Activated naive CD4-positive, alpha-beta T cell treated with anti-CD3 and anti-CD28 coated beads, Interleukin-2, amount 50 U/mL, for 72 hours (primary cell): Measurements from ENCODE around the gene LRP4. TPM values are rescaled to one million over a fixed set of nuclear protein-coding genes. Genes with fewer than 3 reads are reported as not detected.
A peak's percentile ranks its signal among the peaks of the same experiment; 100 is the strongest.

Experiments
- ATAC-seq, 2 donors: fragments of 150-1000 bp; cut with Tn5 transposase; 2 replicates each; pipeline ENCODE4 v1.10.0; 2021; ENCODE audit warnings: mild to moderate bottlenecking in 2 of 2, moderate library complexity in 2 of 2
- DNase-seq, 2 donors: peaks; one replicate each; pipeline ENCODE4 v3.0.0; 2021 to 2022; ENCODE audit warnings: low spot score in 2 of 2
- H3K27ac Mint-ChIP-seq, 2 donors: one replicate each; pipeline ENCODE4 v1.8.0; 2022; ENCODE audit warnings: mild to moderate bottlenecking in 2 of 2, mixed read lengths in 2 of 2
- H3K36me3 Mint-ChIP-seq, 2 donors: one replicate each; pipeline ENCODE4 v1.8.0; 2022; ENCODE audit warnings: mixed read lengths in 2 of 2
- H3K9me3 Mint-ChIP-seq, 2 donors: one replicate each; pipeline ENCODE4 v1.8.0; 2022; ENCODE audit warnings: mixed read lengths in 2 of 2
- total RNA-seq, 2 donors: library from RNA; stranded (reverse); gene quantifications; one replicate each; pipeline ENCODE4 v1.2.3, GENCODE V29; 2022

The LRP4 gene
- total RNA-seq, 2 donors from 2014 or later = 0.18 TPM; not detected in 1

GRCh38 chr11:46903846-46904245, 14.5 kb downstream of the LRP4 start:
- DNase-seq = no peak
- H3K9me3 Mint-ChIP-seq = no peaks in the 10 kb centered on the region
- H3K36me3 Mint-ChIP-seq = no peaks in the 10 kb centered on the region
- no peak for ATAC-seq
- no peak overlapping the region for H3K27ac Mint-ChIP-seq

- H3K36me3 Mint-ChIP-seq = no peaks in the 10 kb centered on the region
- ATAC-seq = no peak
- no peak overlapping the region for H3K27ac Mint-ChIP-seq
- no peak for DNase-seq
- no peaks in the 10 kb centered on the region for H3K9me3 Mint-ChIP-seq
Observed at GRCh38 chr11:46902694-46903093, 15.7 kb downstream of the LRP4 start.

- ATAC-seq (no peak), DNase-seq (no peak)
- no peaks in the 10 kb centered on the region for H3K9me3 Mint-ChIP-seq
Observed at GRCh38 chr11:46901156-46901555, 17.2 kb downstream of the LRP4 start.

GRCh38 chr11:46900091-46900746, 18.1 kb downstream of the LRP4 start:
- Mint-ChIP-seq H3K9me3 (no peaks in the 10 kb centered on the region), H3K27ac (peak overlapping the region in 1 of 2 donors; percentile 62), H3K36me3 (no peaks in the 10 kb centered on the region)
- DNase-seq (no peak), ATAC-seq (no peak)

More at GRCh38 chr11:46901156-46901555, 17.2 kb downstream of the LRP4 start:
- Mint-ChIP-seq H3K36me3 (no peaks in the 10 kb centered on the region), H3K27ac (no peak overlapping the region)

- Mint-ChIP-seq H3K36me3 (no peaks in the 10 kb centered on the region), H3K27ac (no peak overlapping the region), H3K9me3 (no peaks in the 10 kb centered on the region)
- DNase-seq (no peak), ATAC-seq (no peak)
Observed at GRCh38 chr11:46899501-46900025, 18.8 kb downstream of the LRP4 start.

- Mint-ChIP-seq H3K36me3 (no peaks in the 10 kb centered on the region), H3K27ac (no peak overlapping the region), H3K9me3 (no peaks in the 10 kb centered on the region)
- DNase-seq (no peak), ATAC-seq (no peak)
Observed at GRCh38 chr11:46898396-46899095, 19.8 kb downstream of the LRP4 start.

GRCh38 chr11:46896719-46897406, 21.5 kb downstream of the LRP4 start:
- Mint-ChIP-seq H3K27ac (no peak overlapping the region), H3K36me3 (no peaks in the 10 kb centered on the region), H3K9me3 (no peaks in the 10 kb centered on the region)
- DNase-seq (no peak), ATAC-seq (peak; percentile 45 to 50)

GRCh38 chr11:46895821-46896220, 22.5 kb downstream of the LRP4 start:
- ATAC-seq (no peak), DNase-seq (no peak)
- Mint-ChIP-seq H3K27ac (no peak overlapping the region), H3K9me3 (no peaks in the 10 kb centered on the region), H3K36me3 (no peaks in the 10 kb centered on the region)

GRCh38 chr11:46894961-46895360, 23.4 kb downstream of the LRP4 start:
- Mint-ChIP-seq H3K27ac (no peak overlapping the region), H3K36me3 (no peaks in the 10 kb centered on the region), H3K9me3 (no peaks in the 10 kb centered on the region)
- DNase-seq (no peak), ATAC-seq (no peak)

- DNase-seq (no peak), ATAC-seq (no peak)
- H3K9me3 Mint-ChIP-seq = no peaks in the 10 kb centered on the region
- H3K36me3 Mint-ChIP-seq = no peaks in the 10 kb centered on the region
- no peak overlapping the region for H3K27ac Mint-ChIP-seq
Observed at GRCh38 chr11:46894506-46894905, 23.8 kb downstream of the LRP4 start.

- H3K9me3 Mint-ChIP-seq = no peaks in the 10 kb centered on the region
- ATAC-seq = no peak
Observed at GRCh38 chr11:46892838-46893237, 25.5 kb downstream of the LRP4 start.

GRCh38 chr11:46892109-46892508, 26.2 kb downstream of the LRP4 start:
- ATAC-seq (no peak), DNase-seq (no peak)
- H3K9me3 Mint-ChIP-seq = no peaks in the 10 kb centered on the region
- H3K27ac Mint-ChIP-seq = no peak overlapping the region
- no peaks in the 10 kb centered on the region for H3K36me3 Mint-ChIP-seq

More at GRCh38 chr11:46892838-46893237, 25.5 kb downstream of the LRP4 start:
- Mint-ChIP-seq H3K36me3 (no peaks in the 10 kb centered on the region), H3K27ac (no peak overlapping the region)
- DNase-seq = no peak

GRCh38 chr11:46890665-46891064, 27.7 kb downstream of the LRP4 start:
- Mint-ChIP-seq H3K9me3 (no peaks in the 10 kb centered on the region), H3K36me3 (no peaks in the 10 kb centered on the region), H3K27ac (no peak overlapping the region)
- no peak for DNase-seq
- no peak for ATAC-seq

- DNase-seq = peak in 1 of 2 donors; percentile 80
- ATAC-seq = peak; percentile 85 to 88
- Mint-ChIP-seq H3K36me3 (no peaks in the 10 kb centered on the region), H3K9me3 (no peaks in the 10 kb centered on the region), H3K27ac (peak overlapping the region in 1 of 2 donors; percentile 29)
Observed at GRCh38 chr11:46889689-46890475, 28.5 kb downstream of the LRP4 start.

GRCh38 chr11:46889251-46889650, 29.1 kb downstream of the LRP4 start:
- H3K27ac Mint-ChIP-seq = no peak overlapping the region
- H3K9me3 Mint-ChIP-seq = no peaks in the 10 kb centered on the region
- peak in 1 of 2 donors; percentile 13 for ATAC-seq
- no peaks in the 10 kb centered on the region for H3K36me3 Mint-ChIP-seq
- no peak for DNase-seq

- DNase-seq (no peak), ATAC-seq (no peak)
- no peak overlapping the region for H3K27ac Mint-ChIP-seq
- no peaks in the 10 kb centered on the region for H3K9me3 Mint-ChIP-seq
- no peaks in the 10 kb centered on the region for H3K36me3 Mint-ChIP-seq
Observed at GRCh38 chr11:46888636-46889035, 29.7 kb downstream of the LRP4 start.

GRCh38 chr11:46886211-46886610, 32.1 kb downstream of the LRP4 start:
- no peak for DNase-seq
- ATAC-seq = no peak
- no peaks in the 10 kb centered on the region for H3K36me3 Mint-ChIP-seq
- no peak overlapping the region for H3K27ac Mint-ChIP-seq
- no peaks in the 10 kb centered on the region for H3K9me3 Mint-ChIP-seq
